Nephron progenitor cell (in vitro differentiated cells): Measurements from ENCODE around the gene SLC4A5.

Experiments
- DNase-seq: peaks from one replicate; pipeline ENCODE4 v3.0.0; 2021
- H3K27ac Mint-ChIP-seq: 2 replicates; pipeline ENCODE4 v1.8.0; 2021; ENCODE audit warnings: mild to moderate bottlenecking, moderate library complexity, mixed read lengths
- H3K27me3 Mint-ChIP-seq: 2 replicates; pipeline ENCODE4 v1.8.0; 2021; ENCODE audit warnings: mild to moderate bottlenecking, low read depth, mixed read lengths; ENCODE audit not compliant: poor library complexity
- H3K36me3 Mint-ChIP-seq: 2 replicates; pipeline ENCODE4 v1.8.0; 2021; ENCODE audit warnings: low read depth, mixed read lengths
- H3K4me1 Mint-ChIP-seq: 2 replicates; pipeline ENCODE4 v1.8.0; 2021; ENCODE audit warnings: mixed read lengths
- H3K4me3 Mint-ChIP-seq: 2 replicates; pipeline ENCODE4 v1.8.0; 2021; ENCODE audit warnings: mild to moderate bottlenecking, moderate library complexity, mixed read lengths
- H3K9me3 Mint-ChIP-seq: 2 replicates; pipeline ENCODE4 v1.8.0; 2021; ENCODE audit warnings: mild to moderate bottlenecking, moderate library complexity, mixed read lengths
- CTCF ChIP-seq: fragments of 200-600 bp; sonication (generic); IDR thresholded peaks from 2 replicates; pipeline ENCODE4 v1.5.0; 2021; ENCODE audit warnings: antibody characterized with exemption

Gene SLC4A5

GRCh38 chr2:74316627-74317295, 26.5 kb downstream of the SLC4A5 start:
- no peak for TF ChIP-seq CTCF
- peaks cover 16% of the 10 kb centered on the region for H3K27me3 Mint-ChIP-seq
- no peak overlapping the region for H3K4me3 Mint-ChIP-seq
- H3K27ac Mint-ChIP-seq = no peak overlapping the region
- peaks cover 13% of the 10 kb centered on the region for H3K36me3 Mint-ChIP-seq
- peaks cover 10% of the 10 kb centered on the region for H3K4me1 Mint-ChIP-seq
- no peak for DNase-seq
- H3K9me3 Mint-ChIP-seq = no peaks in the 10 kb centered on the region

GRCh38 chr2:74314107-74314506, 29.1 kb downstream of the SLC4A5 start:
- Mint-ChIP-seq H3K27ac (no peak overlapping the region), H3K9me3 (no peaks in the 10 kb centered on the region), H3K27me3 (peaks cover 15% of the 10 kb centered on the region), H3K4me3 (no peak overlapping the region), H3K4me1 (peaks cover 10% of the 10 kb centered on the region), H3K36me3 (peaks cover 23% of the 10 kb centered on the region)
- no peak for TF ChIP-seq CTCF
- no peak for DNase-seq

GRCh38 chr2:74313497-74313896, 29.7 kb downstream of the SLC4A5 start:
- no peaks in the 10 kb centered on the region for H3K9me3 Mint-ChIP-seq
- peaks cover 10% of the 10 kb centered on the region for H3K4me1 Mint-ChIP-seq
- TF ChIP-seq CTCF = no peak

GRCh38 chr2:74312913-74313312, 30.3 kb downstream of the SLC4A5 start:
- Mint-ChIP-seq H3K4me3 (no peak overlapping the region), H3K36me3 (peaks cover 23% of the 10 kb centered on the region), H3K27me3 (peaks cover 12% of the 10 kb centered on the region), H3K27ac (no peak overlapping the region), H3K9me3 (no peaks in the 10 kb centered on the region), H3K4me1 (peaks cover 10% of the 10 kb centered on the region)
- TF ChIP-seq CTCF = no peak
- no peak for DNase-seq

More at GRCh38 chr2:74313497-74313896, 29.7 kb downstream of the SLC4A5 start:
- peaks cover 14% of the 10 kb centered on the region for H3K27me3 Mint-ChIP-seq
- no peak for DNase-seq
- no peak overlapping the region for H3K27ac Mint-ChIP-seq
- peaks cover 23% of the 10 kb centered on the region for H3K36me3 Mint-ChIP-seq
- no peak overlapping the region for H3K4me3 Mint-ChIP-seq

GRCh38 chr2:74307720-74308119, 35.5 kb downstream of the SLC4A5 start:
- Mint-ChIP-seq H3K27ac (no peak overlapping the region), H3K4me3 (no peak overlapping the region), H3K27me3 (peaks cover 9% of the 10 kb centered on the region), H3K9me3 (peaks cover 4% of the 10 kb centered on the region), H3K36me3 (peaks cover 29% of the 10 kb centered on the region), H3K4me1 (no peaks in the 10 kb centered on the region)
- no peak for TF ChIP-seq CTCF
- no peak for DNase-seq
